HPDE6-E6E7 (cell line): ENCODE measurements around the gene ADGRL3.
A peak's percentile ranks its signal among the peaks of the same experiment; 100 is the strongest.
"Not testable (repeated sequence)": the region's sequence is repeated elsewhere in the genome, so short reads cannot be mapped to it uniquely, and the experiment has no call there.

Experiments used
- DNase-seq: peaks from one replicate; pipeline ENCODE4 v3.0.0; 2011; ENCODE audit warnings: missing footprints; ENCODE audit errors: extremely low spot score

Gene ADGRL3

GRCh38 chr4:61350932-61351331 is 150.8 kb downstream of the ADGRL3 start:
- DNase-seq, result no peak

GRCh38 chr4:61356696-61357095 is 156.6 kb downstream of the ADGRL3 start:
- no peak for DNase-seq

GRCh38 chr4:61359301-61359700 is 159.2 kb downstream of the ADGRL3 start:
- DNase-seq, result no peak

GRCh38 chr4:61372817-61373216 is 172.7 kb downstream of the ADGRL3 start:
- DNase-seq, result not testable (repeated sequence)

- peak; percentile 58 for DNase-seq
Measured at GRCh38 chr4:61373901-61374440, 173.8 kb downstream of the ADGRL3 start.

- DNase-seq, result no peak
Measured at GRCh38 chr4:61374447-61374891, 174.3 kb downstream of the ADGRL3 start.

GRCh38 chr4:61375301-61375700 is 175.2 kb downstream of the ADGRL3 start:
- peak; percentile 9 for DNase-seq

- DNase-seq, result no peak
Measured at GRCh38 chr4:61376301-61376700, 176.2 kb downstream of the ADGRL3 start.

GRCh38 chr4:61379406-61379805 is 179.3 kb downstream of the ADGRL3 start:
- no peak for DNase-seq

- no peak for DNase-seq
Measured at GRCh38 chr4:61380865-61381264, 180.7 kb downstream of the ADGRL3 start.

GRCh38 chr4:61385256-61385655 is 185.1 kb downstream of the ADGRL3 start:
- no peak for DNase-seq

- DNase-seq, result not testable (repeated sequence)
Measured at GRCh38 chr4:61387372-61387771, 187.2 kb downstream of the ADGRL3 start.

- DNase-seq, result no peak
Measured at GRCh38 chr4:61389640-61390039, 189.5 kb downstream of the ADGRL3 start.

GRCh38 chr4:61395754-61396153 is 195.6 kb downstream of the ADGRL3 start:
- DNase-seq, result no peak

- no peak for DNase-seq
Measured at GRCh38 chr4:61397174-61397573, 197.0 kb downstream of the ADGRL3 start.

GRCh38 chr4:61400439-61401038 is 200.4 kb downstream of the ADGRL3 start:
- no peak for DNase-seq

- DNase-seq, result no peak
Measured at GRCh38 chr4:61401771-61402170, 201.6 kb downstream of the ADGRL3 start.

GRCh38 chr4:61405307-61405706 is 205.2 kb downstream of the ADGRL3 start:
- DNase-seq, result no peak

GRCh38 chr4:61406677-61407076 is 206.6 kb downstream of the ADGRL3 start:
- DNase-seq, result no peak

GRCh38 chr4:61407642-61408618 is 207.8 kb downstream of the ADGRL3 start:
- no peak for DNase-seq

GRCh38 chr4:61408861-61409260 is 208.7 kb downstream of the ADGRL3 start:
- no peak for DNase-seq

- no peak for DNase-seq
Measured at GRCh38 chr4:61411241-61411640, 211.1 kb downstream of the ADGRL3 start.

GRCh38 chr4:61425315-61425714 is 225.2 kb downstream of the ADGRL3 start:
- peak; percentile 76 for DNase-seq
